CD14-positive monocyte (primary cell): ENCODE data around the gene INPPL1. TPM values are rescaled to one million over a fixed set of nuclear protein-coding genes. Genes with fewer than 3 reads are reported as not detected.

Source experiments
- DNase-seq, 3 donors: peaks; one replicate each; pipeline ENCODE4 v3.0.0-alpha.2; 2011 to 2022
- H2AFZ ChIP-seq: 2 replicates; pipeline ENCODE4 v1.6.0; 2012; ENCODE audit warnings: mild to moderate bottlenecking, low read depth, low read length, inconsistent platforms; ENCODE audit not compliant: insufficient read depth, poor library complexity, severe bottlenecking
- H3K27ac ChIP-seq, 2 donors: 1 replicate in 1 of 2; 2 replicates in 1 of 2; pipeline ENCODE4 v1.5.1; 2012 to 2013; ENCODE audit warnings: low read length in 2 of 2, control low read depth in 1 of 2, inconsistent platforms in 1 of 2, low read depth in 1 of 2, mild to moderate bottlenecking in 1 of 2
- H3K27me3 ChIP-seq, 2 donors: one replicate each; pipeline versions ENCODE4 v1.6.0 to v1.6.1; 2011 to 2013; ENCODE audit warnings: low read length in 2 of 2; ENCODE audit not compliant: control insufficient read depth in 2 of 2, insufficient read depth in 2 of 2
- H3K36me3 ChIP-seq, 2 donors: replicated peaks in 1 of 2; 1 replicate in 1 of 2; 2 replicates in 1 of 2; pipeline versions ENCODE4 v1.5.1 to v1.6.1; 2012 to 2013; ENCODE audit warnings: low read length in 2 of 2, control low read depth in 1 of 2, inconsistent platforms in 1 of 2, mild to moderate bottlenecking in 1 of 2; ENCODE audit not compliant: insufficient read depth in 2 of 2, control insufficient read depth in 1 of 2
- H3K4me1 ChIP-seq, 2 donors: 1 replicate in 1 of 2; 2 replicates in 1 of 2; pipeline versions ENCODE4 v1.5.1 to v1.6.1; 2012 to 2013; ENCODE audit warnings: low read length in 2 of 2, control low read depth in 1 of 2, inconsistent platforms in 1 of 2, mild to moderate bottlenecking in 1 of 2, moderate library complexity in 1 of 2; ENCODE audit not compliant: insufficient read depth in 2 of 2, control insufficient read depth in 1 of 2
- H3K4me2 ChIP-seq: replicated peaks from 2 replicates; pipeline ENCODE3; 2012; ENCODE audit warnings: low read length, moderate library complexity, mild to moderate bottlenecking; ENCODE audit not compliant: poor library complexity, severe bottlenecking; ENCODE audit errors: extremely low read depth
- H3K4me3 ChIP-seq, 3 experiments: fragments of 200-600 bp in 1 of 3; sonication (generic) in 1 of 3; replicated peaks in 1 of 3; 1 replicate in 2 of 3; 2 replicates in 1 of 3; pipeline ENCODE4 v1.5.1; 2011 to 2013; ENCODE audit warnings: low read length in 3 of 3, mild to moderate bottlenecking in 3 of 3, control low read depth in 2 of 3, low read depth in 2 of 3, inconsistent platforms in 1 of 3, moderate library complexity in 1 of 3
- H3K79me2 ChIP-seq: 2 replicates; pipeline ENCODE4 v1.6.0; 2012; ENCODE audit warnings: mild to moderate bottlenecking, control low read depth, inconsistent platforms, low read length, moderate library complexity; ENCODE audit not compliant: insufficient read depth
- H3K9ac ChIP-seq: 2 replicates; pipeline ENCODE4 v1.6.0; 2017; ENCODE audit warnings: low read length, mild to moderate bottlenecking; ENCODE audit not compliant: insufficient read depth, poor library complexity, severe bottlenecking
- H3K9me3 ChIP-seq, 2 donors: replicated peaks in 1 of 2; 1 replicate in 1 of 2; 2 replicates in 1 of 2; pipeline versions ENCODE4 v1.5.1 to v1.6.1; 2012 to 2013; ENCODE audit warnings: low read length in 2 of 2, control low read depth in 1 of 2; ENCODE audit not compliant: control insufficient read depth in 1 of 2, insufficient read depth in 1 of 2
- H4K20me1 ChIP-seq: 2 replicates; pipeline ENCODE4 v1.6.0; 2012; ENCODE audit warnings: mild to moderate bottlenecking, low read length, control low read depth, moderate library complexity; ENCODE audit not compliant: insufficient read depth
- H3K27ac Mint-ChIP-seq, 7 donors: one replicate each; pipeline ENCODE4 v1.8.0; 2020; ENCODE audit warnings: mild to moderate bottlenecking in 7 of 7, mixed read lengths in 7 of 7, moderate library complexity in 6 of 7, inconsistent platforms in 2 of 7
- H3K27me3 Mint-ChIP-seq, 3 donors: one replicate each; pipeline ENCODE4 v1.8.0; 2021 to 2022; ENCODE audit warnings: low read depth in 3 of 3, mild to moderate bottlenecking in 3 of 3, mixed read lengths in 3 of 3, moderate library complexity in 3 of 3, inconsistent platforms in 1 of 3
- H3K36me3 Mint-ChIP-seq, 2 donors: one replicate each; pipeline ENCODE4 v1.8.0; 2020; ENCODE audit warnings: mixed read lengths in 2 of 2, inconsistent platforms in 1 of 2, mild to moderate bottlenecking in 1 of 2
- H3K4me1 Mint-ChIP-seq: one replicate; pipeline ENCODE4 v1.8.0; 2020; ENCODE audit warnings: mild to moderate bottlenecking, mixed read lengths
- H3K4me3 Mint-ChIP-seq, 2 donors: one replicate each; pipeline ENCODE4 v1.8.0; 2020; ENCODE audit warnings: mild to moderate bottlenecking in 2 of 2, mixed read lengths in 2 of 2, moderate library complexity in 1 of 2
- H3K9me3 Mint-ChIP-seq, 7 donors: one replicate each; pipeline ENCODE4 v1.8.0; 2020 to 2022; ENCODE audit warnings: mixed read lengths in 7 of 7, mild to moderate bottlenecking in 6 of 7, moderate library complexity in 6 of 7, inconsistent platforms in 2 of 7
- WGBS: methylation state at CpG from one replicate; pipeline ENCODE4 v1.1.5; 2013; ENCODE audit warnings: missing lambda C conversion rate; ENCODE audit not compliant: insufficient coverage; 5-methylcytosine and 5-hydroxymethylcytosine counted together
- intact Hi-C, 2 donors: fragments of 100-400 bp; cut with micrococcal nuclease; formaldehyde crosslinking; loops; one replicate each; pipeline versions ENCODE4 v1.15.0 to v1.15.1; 2023
- polyA plus RNA-seq, 3 donors: library from polyadenylated mRNA; depleted of rRNA in 1 of 3; unstranded in 2 of 3; stranded (reverse) in 1 of 3; fragments of 300-500 nt in 2 of 3; fragments of >200 nt in 1 of 3; fragmentation: Illumina TruSeq in 2 of 3; gene quantifications; 1 replicate in 2 of 3; 2 replicates in 1 of 3; pipeline ENCODE4 v1.2.3, GENCODE V29; 2012 to 2021
- TF ChIP-seq, protein P1 (sequence below): fragments of 200-600 bp; IDR thresholded peaks from one replicate; pipeline ENCODE4 v1.8.0; 2022; ENCODE audit warnings: antibody characterized with exemption, mild to moderate bottlenecking

INPPL1 gene
- polyA plus RNA-seq, 3 donors, result 11.8 to 390 (median 12.6) TPM

DNA sequence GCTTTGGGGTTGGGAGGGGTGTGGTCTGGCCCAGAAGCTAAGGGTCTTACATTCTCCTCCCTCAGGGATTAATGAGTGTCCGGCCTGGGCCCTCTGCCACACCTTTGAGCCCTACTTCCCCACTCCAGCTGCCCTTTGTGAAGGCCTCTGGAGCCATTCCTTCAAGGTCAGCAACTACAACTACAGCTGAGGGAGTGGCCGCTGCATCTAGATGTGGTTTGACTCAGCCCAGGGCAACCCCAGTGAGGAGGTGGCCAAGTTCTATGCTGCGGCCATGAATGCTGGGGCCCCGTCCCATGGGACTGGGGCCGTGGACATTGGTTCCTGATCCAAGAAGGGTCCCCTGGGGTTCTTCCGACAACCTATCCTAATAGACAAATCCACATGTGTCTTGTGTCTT lies 46.9 kb upstream of the INPPL1 start:
- Histone ChIP-seq H2AFZ (no peak overlapping the region), H3K4me1 (peaks cover 2 to 10% of the 10 kb centered on the region in 2 donors), H3K9me3 (no peaks in the 10 kb centered on the region), H3K36me3 (no peaks in the 10 kb centered on the region), H3K4me2 (no peak overlapping the region), H3K27me3 (peaks cover 0 to 2% of the 10 kb centered on the region in 2 donors), H3K4me3 (no peak overlapping the region), H3K9ac (no peak overlapping the region), H3K79me2 (no peaks in the 10 kb centered on the region), H4K20me1 (no peaks in the 10 kb centered on the region), H3K27ac (no peak overlapping the region)
- intact Hi-C loops, result no loop called here
- Mint-ChIP-seq H3K36me3 (no peaks in the 10 kb centered on the region), H3K27ac (no peak overlapping the region), H3K4me3 (no peak overlapping the region), H3K4me1 (peaks cover 5% of the 10 kb centered on the region), H3K9me3 (peaks cover 0 to 2% (median 0%) of the 10 kb centered on the region in 7 donors), H3K27me3 (peaks cover 2 to 6% (median 5%) of the 10 kb centered on the region in 3 donors)
- TF ChIP-seq, protein P1, sequence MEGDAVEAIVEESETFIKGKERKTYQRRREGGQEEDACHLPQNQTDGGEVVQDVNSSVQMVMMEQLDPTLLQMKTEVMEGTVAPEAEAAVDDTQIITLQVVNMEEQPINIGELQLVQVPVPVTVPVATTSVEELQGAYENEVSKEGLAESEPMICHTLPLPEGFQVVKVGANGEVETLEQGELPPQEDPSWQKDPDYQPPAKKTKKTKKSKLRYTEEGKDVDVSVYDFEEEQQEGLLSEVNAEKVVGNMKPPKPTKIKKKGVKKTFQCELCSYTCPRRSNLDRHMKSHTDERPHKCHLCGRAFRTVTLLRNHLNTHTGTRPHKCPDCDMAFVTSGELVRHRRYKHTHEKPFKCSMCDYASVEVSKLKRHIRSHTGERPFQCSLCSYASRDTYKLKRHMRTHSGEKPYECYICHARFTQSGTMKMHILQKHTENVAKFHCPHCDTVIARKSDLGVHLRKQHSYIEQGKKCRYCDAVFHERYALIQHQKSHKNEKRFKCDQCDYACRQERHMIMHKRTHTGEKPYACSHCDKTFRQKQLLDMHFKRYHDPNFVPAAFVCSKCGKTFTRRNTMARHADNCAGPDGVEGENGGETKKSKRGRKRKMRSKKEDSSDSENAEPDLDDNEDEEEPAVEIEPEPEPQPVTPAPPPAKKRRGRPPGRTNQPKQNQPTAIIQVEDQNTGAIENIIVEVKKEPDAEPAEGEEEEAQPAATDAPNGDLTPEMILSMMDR, result no peak
- no peak for DNase-seq
- 100% methylated on average over 1 of the region's 6 CpGs for WGBS

DNA sequence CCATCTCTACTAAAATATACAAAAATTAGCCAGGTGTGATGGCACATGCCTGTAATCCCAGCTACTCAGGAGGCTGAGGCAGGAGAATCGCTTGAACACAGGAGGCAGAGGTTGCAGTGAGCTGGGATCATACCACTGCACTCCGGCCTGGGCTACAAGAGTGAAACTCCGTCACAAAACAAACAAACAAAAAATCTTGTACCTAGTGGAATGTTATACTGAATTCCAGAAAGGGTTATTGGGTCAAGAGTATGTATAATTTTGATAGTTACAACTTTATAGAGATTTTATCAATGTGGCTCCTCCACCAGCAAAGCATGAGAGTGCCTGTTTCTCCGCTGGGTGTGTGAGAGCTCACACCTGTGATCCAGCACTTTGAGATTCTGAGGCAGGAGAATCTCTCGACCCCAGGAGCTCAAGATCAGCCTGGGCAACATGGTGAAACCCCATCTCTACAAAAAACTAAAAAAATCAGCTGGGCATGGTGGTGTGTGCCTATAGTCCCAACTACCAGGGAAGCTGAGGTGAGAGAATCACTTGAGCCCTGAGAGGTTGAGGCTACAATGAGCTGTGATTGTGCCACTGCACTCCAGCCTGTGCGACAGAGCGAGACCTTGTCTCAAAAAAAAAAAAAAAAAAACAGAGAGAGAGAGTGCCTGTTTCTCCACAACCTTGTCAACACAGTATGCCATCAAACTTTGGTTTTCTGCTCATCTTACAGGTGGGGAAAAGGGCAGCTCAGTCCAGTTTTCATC lies 45.3 kb upstream of the INPPL1 start:
- no peak overlapping the region for H3K9ac ChIP-seq
- Mint-ChIP-seq H3K4me1 (peaks cover 13% of the 10 kb centered on the region), H3K27ac (peak overlapping the region in 1 of 7 donors; percentile 5), H3K27me3 (peaks cover 2 to 6% (median 4%) of the 10 kb centered on the region in 3 donors), H3K9me3 (peaks cover 0 to 2% (median 0%) of the 10 kb centered on the region in 7 donors), H3K4me3 (no peak overlapping the region), H3K36me3 (no peaks in the 10 kb centered on the region)
- no CpG with 5 or more reads among the region's 7 CpGs for WGBS
- H3K36me3 ChIP-seq, result no peaks in the 10 kb centered on the region
- H3K9me3 ChIP-seq, result no peaks in the 10 kb centered on the region
- no peak overlapping the region for H3K4me3 ChIP-seq
- intact Hi-C loops, result no loop called here
- no peaks in the 10 kb centered on the region for H4K20me1 ChIP-seq
- DNase-seq, result no peak
- H3K4me2 ChIP-seq, result no peak overlapping the region
- peaks cover 0 to 2% of the 10 kb centered on the region in 2 donors for H3K27me3 ChIP-seq
- no peaks in the 10 kb centered on the region for H3K79me2 ChIP-seq
- TF ChIP-seq, protein P1, result no peak
- no peak overlapping the region for H3K27ac ChIP-seq
- H3K4me1 ChIP-seq, result peaks cover 6 to 18% of the 10 kb centered on the region in 2 donors
- H2AFZ ChIP-seq, result no peak overlapping the region
